ENCODE results near the gene LTO1. TPM values are rescaled to one million over a fixed set of nuclear protein-coding genes. Genes with fewer than 3 reads are reported as not detected.

The LTO1 gene
- total RNA-seq, 2 experiments from 2014 or later: 18.7 to 21.8 TPM

DNA sequence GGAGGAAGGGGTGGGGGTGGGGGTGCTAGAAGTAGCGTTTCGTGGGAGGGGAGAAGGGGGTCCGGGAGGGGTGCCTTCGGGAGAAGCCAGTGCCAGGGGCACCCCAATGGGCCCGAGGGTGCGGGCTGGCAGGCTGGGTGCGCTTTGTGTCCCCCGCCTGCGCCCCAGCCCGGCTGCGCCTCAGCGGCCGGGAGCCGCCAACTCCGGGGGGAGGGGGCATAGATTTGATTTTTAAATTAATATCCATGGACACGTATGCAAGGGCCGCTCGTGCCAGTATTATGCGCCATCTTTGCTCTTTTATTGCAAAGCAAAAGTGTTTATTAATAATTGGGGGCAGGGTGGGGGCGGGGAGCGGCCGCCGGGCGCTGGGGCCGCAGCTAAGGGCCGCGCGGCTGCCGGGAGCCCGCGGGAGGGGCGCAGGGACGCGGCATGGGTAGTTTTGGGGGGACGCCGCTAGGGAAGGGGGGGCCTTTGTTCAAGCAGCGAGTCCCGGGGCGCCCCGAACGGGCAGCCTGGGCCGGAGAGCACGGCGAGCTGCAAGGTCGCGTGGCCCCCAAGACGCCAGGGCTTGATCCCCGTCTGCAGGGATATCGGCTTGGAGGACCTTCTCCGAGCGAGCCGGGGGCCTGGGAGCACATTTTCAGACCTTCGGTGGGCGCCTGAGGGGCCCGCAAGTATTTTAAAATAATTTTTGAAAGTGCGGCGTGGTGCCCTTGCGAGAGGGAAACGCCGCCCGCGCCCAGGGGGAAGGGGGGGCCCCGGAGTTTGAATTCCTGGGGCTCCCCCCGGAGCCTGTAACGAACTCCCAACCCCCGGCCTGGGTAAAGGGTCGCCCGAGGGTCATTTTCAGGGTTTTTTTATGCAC is 33.2 kb downstream of the LTO1 start:
- H3K27me3 Mint-ChIP-seq: peaks cover 45% of the 10 kb centered on the region
- no peak for DNase-seq
- peaks cover 11% of the 10 kb centered on the region for H3K4me1 Mint-ChIP-seq
- H3K4me3 Mint-ChIP-seq: peak overlapping the region; percentile 73
- no peak overlapping the region for H3K27ac Mint-ChIP-seq
- no peaks in the 10 kb centered on the region for H3K9me3 Mint-ChIP-seq
- H3K36me3 Mint-ChIP-seq: no peaks in the 10 kb centered on the region

DNA sequence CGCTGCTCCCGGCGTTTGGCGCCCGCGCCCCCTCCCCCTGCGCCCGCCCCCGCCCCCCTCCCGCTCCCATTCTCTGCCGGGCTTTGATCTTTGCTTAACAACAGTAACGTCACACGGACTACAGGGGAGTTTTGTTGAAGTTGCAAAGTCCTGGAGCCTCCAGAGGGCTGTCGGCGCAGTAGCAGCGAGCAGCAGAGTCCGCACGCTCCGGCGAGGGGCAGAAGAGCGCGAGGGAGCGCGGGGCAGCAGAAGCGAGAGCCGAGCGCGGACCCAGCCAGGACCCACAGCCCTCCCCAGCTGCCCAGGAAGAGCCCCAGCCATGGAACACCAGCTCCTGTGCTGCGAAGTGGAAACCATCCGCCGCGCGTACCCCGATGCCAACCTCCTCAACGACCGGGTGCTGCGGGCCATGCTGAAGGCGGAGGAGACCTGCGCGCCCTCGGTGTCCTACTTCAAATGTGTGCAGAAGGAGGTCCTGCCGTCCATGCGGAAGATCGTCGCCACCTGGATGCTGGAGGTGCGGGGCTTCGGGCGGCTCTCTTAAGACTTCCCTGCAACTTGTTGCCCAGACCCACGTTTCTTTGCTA is 34.1 kb downstream of the LTO1 start, which contains the start of gene CCND1:
Gene CCND1, plus strand, starts transcription at position 162 of the 587 bp plus-strand sequence. Its CDS starts 158 bp downstream, at position 320.
- Mint-ChIP-seq H3K9me3 (no peaks in the 10 kb centered on the region), H3K27me3 (peaks cover 52% of the 10 kb centered on the region), H3K36me3 (no peaks in the 10 kb centered on the region), H3K4me1 (peaks cover 11% of the 10 kb centered on the region), H3K4me3 (peak within 1 kb of the TSS; percentile 73), H3K27ac (no peak within 1 kb of the TSS)
- peak; percentile 38 for DNase-seq

DNA sequence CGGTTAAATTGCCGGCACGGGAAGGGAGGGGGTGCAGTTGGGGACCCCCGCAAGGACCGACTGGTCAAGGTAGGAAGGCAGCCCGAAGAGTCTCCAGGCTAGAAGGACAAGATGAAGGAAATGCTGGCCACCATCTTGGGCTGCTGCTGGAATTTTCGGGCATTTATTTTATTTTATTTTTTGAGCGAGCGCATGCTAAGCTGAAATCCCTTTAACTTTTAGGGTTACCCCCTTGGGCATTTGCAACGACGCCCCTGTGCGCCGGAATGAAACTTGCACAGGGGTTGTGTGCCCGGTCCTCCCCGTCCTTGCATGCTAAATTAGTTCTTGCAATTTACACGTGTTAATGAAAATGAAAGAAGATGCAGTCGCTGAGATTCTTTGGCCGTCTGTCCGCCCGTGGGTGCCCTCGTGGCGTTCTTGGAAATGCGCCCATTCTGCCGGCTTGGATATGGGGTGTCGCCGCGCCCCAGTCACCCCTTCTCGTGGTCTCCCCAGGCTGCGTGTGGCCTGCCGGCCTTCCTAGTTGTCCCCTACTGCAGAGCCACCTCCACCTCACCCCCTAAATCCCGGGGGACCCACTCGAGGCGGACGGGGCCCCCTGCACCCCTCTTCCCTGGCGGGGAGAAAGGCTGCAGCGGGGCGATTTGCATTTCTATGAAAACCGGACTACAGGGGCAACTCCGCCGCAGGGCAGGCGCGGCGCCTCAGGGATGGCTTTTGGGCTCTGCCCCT is 34.7 kb downstream of the LTO1 start:
- Mint-ChIP-seq H3K27ac (no peak overlapping the region), H3K4me1 (peaks cover 11% of the 10 kb centered on the region), H3K4me3 (no peak overlapping the region), H3K9me3 (no peaks in the 10 kb centered on the region), H3K27me3 (peaks cover 59% of the 10 kb centered on the region), H3K36me3 (no peaks in the 10 kb centered on the region)
- no peak for DNase-seq

DNA sequence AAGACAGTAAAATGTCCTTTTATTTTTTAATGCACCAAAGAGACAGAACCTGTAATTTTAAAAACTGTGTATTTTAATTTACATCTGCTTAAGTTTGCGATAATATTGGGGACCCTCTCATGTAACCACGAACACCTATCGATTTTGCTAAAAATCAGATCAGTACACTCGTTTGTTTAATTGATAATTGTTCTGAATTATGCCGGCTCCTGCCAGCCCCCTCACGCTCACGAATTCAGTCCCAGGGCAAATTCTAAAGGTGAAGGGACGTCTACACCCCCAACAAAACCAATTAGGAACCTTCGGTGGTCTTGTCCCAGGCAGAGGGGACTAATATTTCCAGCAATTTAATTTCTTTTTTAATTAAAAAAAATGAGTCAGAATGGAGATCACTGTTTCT is 35.3 kb downstream of the LTO1 start:
- no peak overlapping the region for H3K4me3 Mint-ChIP-seq
- H3K36me3 Mint-ChIP-seq: no peaks in the 10 kb centered on the region
- H3K4me1 Mint-ChIP-seq: peaks cover 11% of the 10 kb centered on the region
- no peaks in the 10 kb centered on the region for H3K9me3 Mint-ChIP-seq
- H3K27ac Mint-ChIP-seq: no peak overlapping the region
- peaks cover 64% of the 10 kb centered on the region for H3K27me3 Mint-ChIP-seq
- DNase-seq: no peak

DNA sequence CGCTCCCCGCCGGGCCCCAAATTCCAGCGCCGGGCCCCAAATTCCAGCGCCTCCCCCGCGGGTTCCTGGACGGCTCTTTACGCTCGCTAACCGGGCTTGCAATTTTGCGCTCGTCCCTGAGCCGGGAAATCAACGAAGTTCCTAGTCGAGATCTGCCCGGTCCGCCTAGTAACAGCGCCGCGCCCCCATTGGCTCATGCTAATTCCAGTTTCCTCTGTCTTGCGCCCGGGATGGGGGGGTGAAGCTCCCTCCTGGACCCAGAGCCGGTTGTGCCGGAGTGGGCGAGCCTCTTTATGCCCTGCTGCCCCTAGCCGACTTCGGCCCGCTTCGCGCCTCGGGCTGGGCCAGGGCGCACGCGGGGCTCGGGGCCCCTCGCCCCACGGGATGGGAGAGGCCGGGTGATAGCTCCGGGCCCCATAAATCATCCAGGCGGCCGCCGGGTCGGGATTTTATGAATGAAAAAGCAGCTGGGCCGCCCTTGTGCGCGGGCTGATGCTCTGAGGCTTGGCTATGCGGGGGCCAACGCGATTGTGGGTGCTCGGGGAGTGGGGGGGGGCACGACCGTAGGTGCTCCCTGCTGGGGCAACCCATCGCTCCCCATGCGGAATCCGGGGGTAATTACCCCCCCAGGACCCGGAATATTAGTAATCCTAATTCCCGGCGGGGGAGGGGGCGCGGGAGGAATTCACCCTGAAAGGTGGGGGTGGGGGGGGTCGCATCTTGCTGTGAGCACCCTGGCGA is 36.0 kb downstream of the LTO1 start:
- no peaks in the 10 kb centered on the region for H3K36me3 Mint-ChIP-seq
- DNase-seq: peak; percentile 36
- H3K4me3 Mint-ChIP-seq: no peak overlapping the region
- no peak overlapping the region for H3K27ac Mint-ChIP-seq
- H3K4me1 Mint-ChIP-seq: peaks cover 11% of the 10 kb centered on the region
- H3K27me3 Mint-ChIP-seq: peaks cover 69% of the 10 kb centered on the region
- no peaks in the 10 kb centered on the region for H3K9me3 Mint-ChIP-seq

DNA sequence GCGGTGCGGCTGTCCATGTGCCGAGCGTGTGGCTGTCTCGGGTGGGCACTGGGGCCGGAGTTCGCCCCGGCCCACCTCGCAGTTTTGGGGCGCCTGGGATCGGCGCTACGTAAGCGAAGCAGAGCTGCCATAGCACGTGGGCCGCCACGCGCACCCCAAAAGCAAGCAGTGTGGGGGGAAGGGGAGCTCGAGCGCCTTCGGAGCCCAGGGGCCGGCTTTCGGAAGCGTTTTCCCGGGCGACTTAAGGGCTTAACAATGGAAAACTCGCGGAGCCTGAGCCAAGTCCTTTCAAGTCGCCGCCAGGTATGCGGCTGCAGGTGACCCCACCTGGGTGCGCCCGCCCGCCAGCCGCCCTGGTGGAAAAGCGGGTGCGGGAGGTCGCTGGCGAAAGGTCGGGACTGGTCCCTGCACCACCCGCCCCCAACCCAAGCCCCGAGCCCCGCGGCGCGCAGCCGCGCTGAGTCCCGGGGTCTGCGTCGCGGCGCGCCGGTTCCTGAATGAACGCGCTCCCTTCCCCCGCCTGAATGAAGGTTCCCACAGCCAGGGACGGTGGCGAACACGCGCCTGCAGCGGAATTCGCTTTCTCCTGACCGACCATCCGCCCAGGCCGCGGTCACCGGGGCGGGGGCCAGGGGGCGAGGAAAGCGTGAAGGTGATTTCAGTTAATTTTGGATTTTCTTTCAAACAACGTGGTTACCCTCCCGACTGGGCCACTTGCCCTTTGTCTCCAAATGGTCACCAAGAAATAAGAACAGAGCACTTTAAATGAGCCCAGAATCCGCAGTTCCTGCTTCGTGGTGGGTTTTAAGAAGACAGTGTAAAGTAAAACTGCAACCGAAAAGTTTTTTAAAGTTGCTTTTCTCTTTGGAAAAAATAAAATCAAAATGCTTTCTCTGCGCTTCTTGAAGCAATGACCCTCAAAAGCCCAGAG is 36.9 kb downstream of the LTO1 start:
- peaks cover 75% of the 10 kb centered on the region for H3K27me3 Mint-ChIP-seq
- H3K27ac Mint-ChIP-seq: no peak overlapping the region
- no peaks in the 10 kb centered on the region for H3K36me3 Mint-ChIP-seq
- no peak for DNase-seq
- peak overlapping the region; percentile 37 for H3K4me3 Mint-ChIP-seq
- H3K9me3 Mint-ChIP-seq: no peaks in the 10 kb centered on the region
- peaks cover 11% of the 10 kb centered on the region for H3K4me1 Mint-ChIP-seq

DNA sequence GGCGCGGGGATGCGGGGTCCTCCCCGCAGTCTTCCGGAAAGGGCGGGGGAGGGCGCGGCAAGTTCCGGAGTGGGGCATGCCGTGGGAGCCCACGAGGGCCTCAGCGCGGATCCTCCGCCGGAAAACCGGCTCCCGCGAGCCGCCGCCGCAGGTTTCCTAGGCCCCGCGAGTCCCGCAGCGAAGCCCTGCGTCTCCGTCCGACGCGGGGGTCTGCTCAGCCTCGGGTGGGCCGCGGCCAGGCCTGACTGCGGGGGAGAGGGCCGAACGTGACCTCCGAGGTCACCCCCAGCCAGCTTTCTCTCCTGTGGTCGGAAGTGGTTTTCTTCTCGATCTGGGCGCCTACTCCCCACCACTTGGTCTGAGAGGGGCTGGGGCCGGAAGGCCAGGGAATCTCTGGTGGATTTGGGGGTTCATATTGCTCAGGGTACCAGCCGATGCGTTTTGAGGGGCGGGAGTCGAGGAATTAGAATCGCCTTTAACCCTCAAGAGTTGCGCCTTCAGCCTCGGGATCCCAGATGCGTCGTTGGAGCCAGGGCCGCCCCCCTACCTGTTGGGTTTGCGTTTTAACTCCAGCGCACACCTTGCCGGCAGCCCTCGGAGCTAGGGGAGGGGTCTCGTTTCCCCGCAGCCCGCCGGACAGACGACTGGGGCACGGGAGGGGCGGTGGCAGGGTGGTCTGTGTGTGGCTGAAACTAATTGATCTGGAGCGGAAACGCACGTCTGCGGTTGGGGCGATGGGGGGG is 37.8 kb downstream of the LTO1 start:
- H3K27ac Mint-ChIP-seq: no peak overlapping the region
- peaks cover 11% of the 10 kb centered on the region for H3K4me1 Mint-ChIP-seq
- DNase-seq: no peak
- peaks cover 76% of the 10 kb centered on the region for H3K27me3 Mint-ChIP-seq
- H3K9me3 Mint-ChIP-seq: no peaks in the 10 kb centered on the region
- H3K36me3 Mint-ChIP-seq: no peaks in the 10 kb centered on the region
- no peak overlapping the region for H3K4me3 Mint-ChIP-seq

DNA sequence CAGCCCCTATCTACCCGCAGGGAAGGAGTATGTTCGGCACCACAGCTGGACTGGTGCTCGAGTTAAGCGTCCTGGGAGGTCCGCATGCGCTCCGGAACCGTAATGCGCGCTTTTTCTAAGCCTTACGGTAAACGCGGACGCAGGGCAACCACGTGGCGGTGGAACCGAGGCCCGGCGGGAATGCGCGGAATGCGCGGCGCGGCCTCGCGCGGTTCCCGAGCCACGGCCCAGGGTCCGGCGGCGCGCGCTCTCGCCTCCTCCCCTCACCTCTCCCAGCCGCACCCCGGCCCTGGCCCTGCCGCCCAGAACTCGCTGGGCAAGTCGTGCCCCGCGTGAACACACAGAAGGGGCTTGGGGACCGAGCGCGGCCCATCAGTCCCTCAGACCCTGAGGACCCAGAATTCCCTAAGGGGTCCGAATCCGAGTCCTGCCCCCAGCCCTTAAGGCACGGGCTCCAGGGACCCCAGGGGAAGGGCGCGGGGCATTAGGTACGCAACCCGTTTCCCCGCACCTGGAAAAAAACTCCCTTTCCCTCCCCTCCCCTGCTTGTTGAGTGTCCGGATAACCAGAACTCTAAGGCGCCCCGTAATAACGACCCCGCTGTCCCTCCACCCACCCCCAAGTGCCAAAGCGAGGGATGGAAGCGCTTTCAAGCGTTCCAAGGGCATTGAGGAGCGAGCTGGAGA is 38.5 kb downstream of the LTO1 start:
- H3K9me3 Mint-ChIP-seq: no peaks in the 10 kb centered on the region

DNA sequence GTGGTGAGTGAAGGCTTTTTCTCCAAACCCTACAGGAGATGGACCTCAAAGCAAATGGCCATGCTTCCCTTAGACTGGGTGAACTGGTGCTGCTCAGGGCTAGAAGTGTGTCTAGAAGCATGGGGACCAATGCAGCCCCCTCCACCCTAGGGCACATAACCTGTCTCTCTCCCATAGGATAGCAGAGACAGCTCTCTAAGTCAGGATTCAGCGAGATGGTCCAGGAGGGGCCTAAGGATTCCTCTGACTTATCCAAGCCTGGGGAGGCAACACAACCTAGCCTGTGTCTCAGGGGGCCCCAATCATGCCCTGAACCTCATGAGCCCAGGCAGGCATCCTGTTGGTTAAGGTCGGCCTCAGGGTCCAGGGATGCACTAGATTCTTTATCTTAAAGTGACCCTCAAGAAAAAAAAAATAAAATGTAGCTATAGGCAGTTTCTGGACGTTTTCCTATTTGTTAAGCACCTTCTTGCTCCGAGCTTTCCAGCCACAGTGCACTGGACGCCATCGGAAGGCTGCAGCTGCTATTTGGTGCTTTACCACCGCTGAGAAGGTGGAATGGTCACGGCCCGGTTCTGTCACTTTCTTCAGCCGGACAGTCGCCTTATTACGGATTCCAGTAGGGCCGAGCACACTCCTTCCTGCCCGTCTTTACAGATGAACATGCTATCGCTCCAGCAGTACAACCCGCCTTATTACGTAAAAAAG is 39.2 kb downstream of the LTO1 start:
- H3K9me3 Mint-ChIP-seq: no peaks in the 10 kb centered on the region
- H3K4me1 Mint-ChIP-seq: peaks cover 11% of the 10 kb centered on the region
- H3K27me3 Mint-ChIP-seq: peaks cover 71% of the 10 kb centered on the region
- H3K4me3 Mint-ChIP-seq: no peak overlapping the region
- no peaks in the 10 kb centered on the region for H3K36me3 Mint-ChIP-seq
- DNase-seq: no peak
- H3K27ac Mint-ChIP-seq: no peak overlapping the region

More for the DNA sequence above, 38.5 kb downstream of the LTO1 start:
- no peak overlapping the region for H3K4me3 Mint-ChIP-seq
- peaks cover 76% of the 10 kb centered on the region for H3K27me3 Mint-ChIP-seq
- no peak for DNase-seq
- no peak overlapping the region for H3K27ac Mint-ChIP-seq
- H3K36me3 Mint-ChIP-seq: no peaks in the 10 kb centered on the region
- peaks cover 11% of the 10 kb centered on the region for H3K4me1 Mint-ChIP-seq

DNA sequence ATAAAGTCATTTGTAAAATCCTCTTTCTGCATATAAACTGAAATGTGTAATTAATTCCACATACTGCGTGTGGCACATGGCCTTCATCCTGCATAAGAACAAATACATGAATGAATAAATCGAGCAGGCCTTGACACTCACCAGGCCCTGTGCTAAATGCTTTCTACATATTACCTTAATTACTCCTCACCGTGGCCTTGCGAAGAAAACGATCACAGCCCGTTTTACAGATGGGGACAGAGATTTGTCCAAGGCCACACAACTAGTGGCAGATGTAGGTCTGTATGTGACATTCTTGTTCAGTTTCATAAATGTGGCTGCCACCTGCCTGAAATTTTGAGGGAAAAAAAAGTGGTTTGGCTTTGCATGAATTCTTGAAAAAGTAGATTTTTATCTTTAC is 40.0 kb downstream of the LTO1 start:
- no peak for DNase-seq
- H3K4me3 Mint-ChIP-seq: no peak overlapping the region
- peaks cover 63% of the 10 kb centered on the region for H3K27me3 Mint-ChIP-seq
- no peak overlapping the region for H3K27ac Mint-ChIP-seq
- no peaks in the 10 kb centered on the region for H3K36me3 Mint-ChIP-seq
- no peaks in the 10 kb centered on the region for H3K9me3 Mint-ChIP-seq
- peaks cover 7% of the 10 kb centered on the region for H3K4me1 Mint-ChIP-seq

DNA sequence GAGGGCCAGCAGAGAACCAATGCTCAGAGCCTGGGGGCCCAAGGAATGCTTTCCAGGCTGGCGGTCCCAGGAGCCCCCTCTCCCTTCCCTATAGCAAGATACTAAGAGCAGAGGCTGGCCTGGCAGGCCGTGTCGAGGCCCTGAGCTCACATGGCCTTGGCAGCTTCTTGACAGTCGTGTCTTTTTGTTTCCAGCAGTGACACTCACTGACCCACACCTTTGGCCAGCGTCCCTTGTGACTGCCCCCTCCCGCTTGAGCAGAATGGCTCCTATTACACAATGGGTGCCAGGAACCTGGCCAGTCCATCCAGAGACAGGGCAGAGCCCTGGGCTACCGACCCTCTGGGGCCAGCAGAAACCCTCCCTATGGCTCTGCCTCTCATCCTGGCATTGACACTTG is 40.6 kb downstream of the LTO1 start:
- Mint-ChIP-seq H3K36me3 (peaks cover 1% of the 10 kb centered on the region), H3K27ac (no peak overlapping the region), H3K4me3 (no peak overlapping the region), H3K27me3 (peaks cover 60% of the 10 kb centered on the region), H3K9me3 (peaks cover 4% of the 10 kb centered on the region), H3K4me1 (peaks cover 6% of the 10 kb centered on the region)
- no peak for DNase-seq

DNA sequence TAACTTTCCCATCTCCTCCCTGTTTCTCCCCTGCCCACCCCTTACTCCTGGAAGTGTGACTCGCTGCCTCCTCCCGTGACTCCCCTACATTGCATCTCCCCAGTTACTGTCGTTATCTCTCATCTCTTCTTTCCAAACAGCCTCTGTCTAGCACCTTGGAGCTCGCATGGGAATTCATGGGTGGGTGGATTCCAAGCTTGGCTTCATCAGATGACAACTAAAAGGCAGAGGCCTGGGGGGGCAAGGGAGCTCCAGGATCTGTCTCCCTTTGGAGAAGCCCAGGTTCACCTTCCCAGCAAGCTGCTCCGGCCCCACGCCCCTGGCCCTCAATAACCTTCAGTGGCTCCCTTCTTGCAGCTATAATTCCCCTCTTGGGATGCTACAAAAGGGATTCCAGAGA is 41.1 kb downstream of the LTO1 start:
- H3K27me3 Mint-ChIP-seq: peaks cover 60% of the 10 kb centered on the region
- peaks cover 6% of the 10 kb centered on the region for H3K4me1 Mint-ChIP-seq
- H3K27ac Mint-ChIP-seq: no peak overlapping the region
- H3K36me3 Mint-ChIP-seq: peaks cover 1% of the 10 kb centered on the region
- DNase-seq: no peak
- H3K9me3 Mint-ChIP-seq: peaks cover 6% of the 10 kb centered on the region
- H3K4me3 Mint-ChIP-seq: no peak overlapping the region
